K562 (cell line): ENCODE data around the gene KLF1. TPM values are rescaled to one million over a fixed set of nuclear protein-coding genes. Genes with fewer than 3 reads are reported as not detected.

ENCODE experiments used
- NCOA6 ChIP-seq: fragments of 450-650 bp; IDR thresholded peaks from 2 replicates; pipeline ENCODE4 v1.6.1; 2017; ENCODE audit warnings: mild to moderate bottlenecking
- NFIC ChIP-seq: fragments of 450-650 bp; IDR thresholded peaks from 2 replicates; pipeline ENCODE4 v1.6.1; 2017; ENCODE audit warnings: mild to moderate bottlenecking, inconsistent platforms
- NFYB ChIP-seq: IDR thresholded peaks from 2 replicates; pipeline ENCODE4 v1.6.1; 2011; ENCODE audit warnings: mild to moderate bottlenecking, moderate library complexity; ENCODE audit not compliant: insufficient read length; ENCODE audit errors: extremely low read depth
- RBM17 ChIP-seq: fragments of 200-400 bp; formaldehyde crosslinking; IDR thresholded peaks from 2 replicates; pipeline ENCODE4 v1.6.1; 2017; ENCODE audit warnings: low read depth, mild to moderate bottlenecking, low read length, borderline replicate concordance
- TRIM24 ChIP-seq, 2 experiments: fragments of 450-650 bp; IDR thresholded peaks; 2 replicates each; pipeline ENCODE4 v1.6.1; 2016
- ZNF384 ChIP-seq: IDR thresholded peaks from 2 replicates; pipeline ENCODE4 v1.6.1; 2012; ENCODE audit warnings: low read depth, low read length, improper control_type of control experiment
- ZNF75A ChIP-seq: fragments of 450-650 bp; formaldehyde crosslinking; IDR thresholded peaks from 2 replicates; pipeline ENCODE4 v1.4.0; 2020; ENCODE audit warnings: mild to moderate bottlenecking
- polyA plus RNA-seq, 8 experiments: library from polyadenylated mRNA; depleted of rRNA in 4 of 8; stranded (reverse) in 5 of 8; unstranded in 3 of 8; fragments of >200 nt; fragmentation: Nextera tagmentation in 2 of 8; fragmentation: Illumina TruSeq in 1 of 8; extraction: Ambion mirVana in 2 of 8; extraction: Trizol in 1 of 8; gene quantifications; 2 replicates each; pipeline versions ENCODE4 v1.2.1 to v1.2.3, GENCODE V29; 2011 to 2014; ENCODE audit warnings: inconsistent platforms in 1 of 8, missing spikeins in 1 of 8
- total RNA-seq, 7 experiments: library from RNA; depleted of rRNA in 6 of 7; stranded (reverse); fragments of >200 nt in 6 of 7; fragmentation: Illumina TruSeq in 2 of 7; extraction: Trizol in 2 of 7; gene quantifications; 2 replicates each; pipeline versions ENCODE4 v1.2.1 to v1.2.3, GENCODE V29; 2011 to 2021; ENCODE audit warnings: low replicate concordance in 1 of 7
- TF ChIP-seq, protein P1 (sequence below), 2 experiments: IDR thresholded peaks; 2 replicates each; pipeline ENCODE4 v1.6.1; 2011; ENCODE audit warnings: borderline replicate concordance in 1 of 2, control low read depth in 1 of 2, low read depth in 1 of 2, low read length in 1 of 2, mild to moderate bottlenecking in 1 of 2, mixed read lengths in 1 of 2, moderate library complexity in 1 of 2; ENCODE audit not compliant: insufficient read depth in 1 of 2, insufficient read length in 1 of 2, poor library complexity in 1 of 2, severe bottlenecking in 1 of 2; ENCODE audit errors: extremely low read depth in 1 of 2
- TF ChIP-seq, protein P2 (sequence below), 2 experiments: fragments of 450-650 bp; conservative IDR thresholded peaks; 2 replicates each; pipeline ENCODE4 v1.6.1; 2017; ENCODE audit warnings: mild to moderate bottlenecking in 2 of 2, moderate library complexity in 2 of 2

Gene KLF1
- total and polyA plus RNA-seq, 9 of the 15 experiments (the other 6 are each of a cell fraction or from before 2014, with no cell fraction given): 8.4 to 163 (median 47.3) TPM

DNA sequence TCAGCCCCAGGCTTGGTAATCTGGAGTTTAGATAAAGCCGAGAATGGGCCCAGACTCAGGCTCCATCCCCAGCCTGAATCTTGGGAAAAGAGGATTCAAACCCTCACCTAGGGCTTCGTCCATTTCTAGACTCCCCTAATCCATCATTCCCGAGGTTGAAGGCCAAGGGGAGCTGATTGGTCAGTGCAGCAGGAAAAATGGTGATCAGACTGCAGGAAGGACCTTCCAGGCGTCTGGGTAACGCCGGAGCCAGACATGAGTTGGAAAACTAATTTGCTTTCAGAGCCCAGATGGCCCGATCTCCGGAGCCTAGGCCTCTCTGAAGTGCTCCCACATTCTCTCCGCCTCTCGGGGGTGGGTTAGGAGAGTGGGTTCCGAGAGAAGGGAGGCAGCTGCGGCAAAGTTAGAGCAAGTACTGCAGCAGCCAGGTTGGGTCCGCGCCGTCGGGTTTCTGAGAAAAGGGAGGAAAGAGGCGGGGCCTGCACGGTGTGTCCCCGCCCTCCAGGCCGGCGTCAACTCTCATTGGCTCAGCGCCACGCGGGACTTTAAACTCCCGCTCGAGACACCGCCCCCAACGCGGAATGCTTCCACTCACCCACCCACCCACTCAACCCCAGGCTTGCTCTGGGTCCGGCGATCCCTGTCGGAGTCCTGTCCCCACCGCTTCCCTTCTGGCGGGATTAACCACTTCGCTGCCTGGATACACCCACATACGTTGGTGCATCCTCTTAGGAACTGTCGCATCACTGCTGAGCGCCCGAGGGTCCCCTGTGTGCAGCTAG, 51.8 kb downstream of the KLF1 start (continued):
- TF ChIP-seq, protein P1, sequence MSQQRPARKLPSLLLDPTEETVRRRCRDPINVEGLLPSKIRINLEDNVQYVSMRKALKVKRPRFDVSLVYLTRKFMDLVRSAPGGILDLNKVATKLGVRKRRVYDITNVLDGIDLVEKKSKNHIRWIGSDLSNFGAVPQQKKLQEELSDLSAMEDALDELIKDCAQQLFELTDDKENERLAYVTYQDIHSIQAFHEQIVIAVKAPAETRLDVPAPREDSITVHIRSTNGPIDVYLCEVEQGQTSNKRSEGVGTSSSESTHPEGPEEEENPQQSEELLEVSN (IDR thresholded peaks at IDR 0.05; ENCODE audit: borderline replicate concordance in 1 of 2, extremely low read depth in 1 of 2, insufficient read depth in 1 of 2, insufficient read length in 1 of 2, low read depth in 1 of 2, low read length in 1 of 2, poor library complexity in 1 of 2, severe bottlenecking in 1 of 2): peak; percentile 29 to 40
- TF ChIP-seq ZNF75A (CRISPR knock-in tag): no peak
- peak in 1 of 2 experiments; percentile 83; a peak in 2 of 4 replicates for TF ChIP-seq TRIM24 (IDR thresholded peaks at IDR 0.05)
- peak; percentile 97 for TF ChIP-seq NCOA6
- TF ChIP-seq NFYB: peak; percentile 60
- TF ChIP-seq RBM17: no peak
- TF ChIP-seq, protein P2, sequence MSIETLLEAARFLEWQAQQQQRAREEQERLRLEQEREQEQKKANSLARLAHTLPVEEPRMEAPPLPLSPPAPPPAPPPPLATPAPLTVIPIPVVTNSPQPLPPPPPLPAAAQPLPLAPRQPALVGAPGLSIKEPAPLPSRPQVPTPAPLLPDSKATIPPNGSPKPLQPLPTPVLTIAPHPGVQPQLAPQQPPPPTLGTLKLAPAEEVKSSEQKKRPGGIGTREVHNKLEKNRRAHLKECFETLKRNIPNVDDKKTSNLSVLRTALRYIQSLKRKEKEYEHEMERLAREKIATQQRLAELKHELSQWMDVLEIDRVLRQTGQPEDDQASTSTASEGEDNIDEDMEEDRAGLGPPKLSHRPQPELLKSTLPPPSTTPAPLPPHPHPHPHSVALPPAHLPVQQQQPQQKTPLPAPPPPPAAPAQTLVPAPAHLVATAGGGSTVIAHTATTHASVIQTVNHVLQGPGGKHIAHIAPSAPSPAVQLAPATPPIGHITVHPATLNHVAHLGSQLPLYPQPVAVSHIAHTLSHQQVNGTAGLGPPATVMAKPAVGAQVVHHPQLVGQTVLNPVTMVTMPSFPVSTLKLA (conservative IDR thresholded peaks at IDR 0.05): peak; percentile 31 to 65; a peak in 2 of 4 replicates
- TF ChIP-seq ZNF384: peak; percentile 49; the same call in 1 of the 2 replicates
- peak; percentile 89 for TF ChIP-seq NFIC
